GM23248 (cell line): ENCODE data around the gene C16orf92.

Source experiments
- EZH2 ChIP-seq: fragments of 200-600 bp; sonication (generic); IDR thresholded peaks from 2 replicates; pipeline ENCODE4 v1.6.1; 2018; ENCODE audit warnings: antibody characterized with exemption, mild to moderate bottlenecking; ENCODE audit not compliant: insufficient read depth, poor library complexity, severe bottlenecking
- EZH2phosphoT487 ChIP-seq: fragments of 200-600 bp; sonication (generic); IDR thresholded peaks from 2 replicates; pipeline ENCODE4 v1.6.1; 2018; ENCODE audit warnings: antibody characterized with exemption, moderate library complexity, mild to moderate bottlenecking, low read depth; ENCODE audit not compliant: insufficient read depth

DNA sequence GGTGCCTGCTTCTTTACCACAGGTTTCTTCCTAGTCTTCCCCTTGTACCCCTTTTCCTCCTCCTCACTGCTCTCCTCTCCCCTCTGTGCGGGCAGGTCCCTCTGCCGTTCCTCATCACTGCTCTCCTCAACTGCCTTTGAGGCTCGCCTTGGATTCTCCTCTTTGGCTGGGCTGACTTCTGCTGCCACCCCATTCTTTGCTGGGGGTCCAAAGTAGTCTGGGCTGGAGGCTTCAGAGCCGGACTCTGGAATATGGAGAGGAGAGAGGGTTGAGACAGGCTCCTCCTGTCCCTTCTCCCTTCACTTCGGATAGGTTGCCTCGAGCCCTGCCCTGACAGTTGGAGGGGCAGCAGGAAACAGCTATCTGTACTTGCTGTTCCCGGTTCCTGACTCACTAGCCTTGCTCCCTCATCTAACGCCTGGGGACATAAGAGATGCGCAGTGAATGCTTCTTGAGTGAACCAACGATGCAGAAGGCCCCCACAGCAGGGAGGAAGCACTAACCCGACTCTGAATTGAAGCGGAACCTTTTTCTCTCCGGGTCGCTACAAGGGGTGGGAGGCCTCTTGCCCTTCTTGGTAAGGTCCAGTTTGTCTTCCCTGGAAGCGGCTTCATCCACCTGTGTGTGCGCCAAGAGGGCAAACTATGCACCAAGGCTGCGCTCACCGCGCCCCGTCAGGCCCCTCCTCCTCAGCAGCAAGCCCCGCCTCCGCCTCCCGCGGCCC lies 28.2 kb upstream of the C16orf92 start:
- no peak for TF ChIP-seq EZH2
- TF ChIP-seq EZH2phosphoT487: no peak
